GM19328 (cell line): ENCODE measurements around the gene MAD1L1.

Source experiments
- ATAC-seq: cut with Tn5 transposase; IDR thresholded peaks from one replicate; pipeline ENCODE4 v1.9.1; 2021; ENCODE audit warnings: mild to moderate bottlenecking, moderate library complexity; ENCODE audit not compliant: unreplicated experiment

MAD1L1 gene

GRCh38 chr7:2219136-2219535 lies 13.6 kb downstream of the MAD1L1 start:
- ATAC-seq, result no peak

- ATAC-seq, result no peak
These were observed 14.3 kb downstream of the MAD1L1 start for GRCh38 chr7:2218444-2218785.

DNA sequence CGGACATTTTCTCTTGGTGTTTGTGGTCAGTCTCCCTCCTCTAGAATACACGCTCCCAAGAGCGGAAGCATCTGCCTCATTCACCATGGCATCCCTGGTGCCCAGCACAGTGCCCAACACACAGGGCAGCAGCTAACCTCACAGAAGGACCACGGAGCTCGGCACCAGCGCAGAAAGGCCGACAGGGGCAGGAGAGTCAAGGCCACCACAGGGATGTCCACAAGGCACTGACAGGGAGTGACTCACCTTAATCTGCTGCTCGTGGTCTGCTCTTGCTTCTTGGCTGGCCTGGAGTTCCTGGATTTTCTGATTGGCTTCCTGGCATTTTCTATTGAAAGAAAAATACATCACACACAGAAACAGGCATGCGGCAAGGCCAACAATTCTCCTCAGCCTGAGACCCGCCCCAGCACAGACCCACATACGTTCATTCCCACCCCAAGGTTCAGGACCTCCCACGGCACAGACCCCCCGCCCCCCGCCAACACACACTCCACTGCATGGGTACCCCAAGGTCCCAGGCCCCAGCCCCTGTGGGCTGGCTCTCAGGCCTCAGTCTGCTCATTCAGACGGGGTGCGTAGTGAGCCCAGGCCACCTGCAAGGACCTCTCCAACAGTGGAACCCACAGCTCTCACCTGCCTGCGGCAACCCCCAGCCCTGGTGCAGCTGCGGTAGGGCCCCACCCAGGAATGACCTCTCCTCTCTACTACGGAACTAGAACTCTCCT lies 14.9 kb downstream of the MAD1L1 start:
- no peak for ATAC-seq

GRCh38 chr7:2217206-2217605 lies 15.5 kb downstream of the MAD1L1 start:
- no peak for ATAC-seq

GRCh38 chr7:2215851-2216250 lies 16.9 kb downstream of the MAD1L1 start:
- ATAC-seq, result no peak

GRCh38 chr7:2214636-2215035 lies 18.1 kb downstream of the MAD1L1 start:
- ATAC-seq, result no peak

DNA sequence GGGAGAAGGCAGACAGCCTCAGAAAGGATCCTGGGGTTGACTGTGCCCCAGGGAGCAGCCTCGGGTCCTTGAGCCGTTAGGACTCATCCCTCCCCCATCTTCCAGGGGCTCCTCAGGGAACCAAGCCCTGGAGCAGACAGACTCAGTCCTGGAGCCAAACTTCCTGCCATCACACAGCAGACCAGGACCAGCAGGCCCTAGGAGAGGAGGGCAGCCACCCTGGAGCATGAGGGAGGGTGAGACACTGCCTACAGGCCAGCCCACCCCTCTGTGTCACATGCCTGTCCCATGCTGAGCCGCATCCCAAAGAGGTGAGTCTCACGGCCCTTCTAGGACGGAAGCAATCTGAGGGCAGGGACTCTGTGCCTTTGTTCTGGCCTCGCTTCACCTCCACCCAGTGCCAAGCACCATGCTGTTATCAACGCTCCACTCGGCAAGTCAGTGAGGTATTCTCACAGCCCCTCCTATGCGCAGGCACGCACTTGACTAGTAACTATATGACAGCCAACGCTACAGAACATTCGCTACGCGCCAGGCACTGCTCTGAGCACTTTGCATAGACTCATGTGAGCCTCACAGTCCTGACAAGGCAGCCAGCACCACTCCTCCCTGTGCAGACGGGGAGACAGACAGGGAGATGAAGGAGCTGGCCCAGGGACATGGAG lies 19.1 kb downstream of the MAD1L1 start:
- ATAC-seq, result no peak

GRCh38 chr7:2212906-2213305 lies 19.8 kb downstream of the MAD1L1 start:
- no peak for ATAC-seq

- ATAC-seq, result no peak
These were observed 20.8 kb downstream of the MAD1L1 start for GRCh38 chr7:2211926-2212325.

GRCh38 chr7:2211259-2211880 lies 21.4 kb downstream of the MAD1L1 start:
- ATAC-seq, result no peak

DNA sequence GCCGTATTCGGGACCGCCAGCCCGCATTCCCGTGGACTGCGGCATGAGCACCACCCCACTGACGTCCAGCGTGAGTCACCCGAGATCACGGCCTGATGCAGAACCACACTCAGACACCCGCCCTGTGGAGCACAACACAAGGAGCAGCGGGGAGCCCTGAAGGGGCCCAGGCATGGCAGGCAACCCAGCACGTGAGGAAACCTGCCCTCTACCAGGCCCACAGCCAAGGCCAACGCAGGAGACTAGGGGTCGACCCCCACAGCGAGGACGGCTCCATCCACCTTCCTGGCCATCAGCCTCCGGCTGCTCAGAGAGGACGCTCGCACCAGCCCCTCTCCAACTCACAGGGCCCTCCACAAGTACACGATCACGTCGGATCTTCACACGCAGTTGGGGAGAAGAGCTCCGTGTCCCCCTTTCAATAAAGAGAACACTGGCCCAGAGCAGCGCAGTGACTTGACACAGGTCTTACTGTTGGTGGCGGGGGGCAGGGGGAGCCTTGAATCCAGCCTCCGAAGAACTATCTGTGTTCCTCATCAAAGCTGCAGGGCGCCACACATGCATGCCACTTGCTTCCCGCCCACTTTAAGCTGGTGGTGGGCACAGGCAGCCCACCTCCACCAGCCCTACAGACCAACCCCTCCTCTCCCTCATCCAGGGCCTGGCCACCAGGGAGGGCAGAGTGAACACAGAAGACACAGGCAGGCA lies 22.0 kb downstream of the MAD1L1 start:
- ATAC-seq, result no peak

- no peak for ATAC-seq
These were observed 22.8 kb downstream of the MAD1L1 start for GRCh38 chr7:2209961-2210323.

- ATAC-seq, result peak; percentile 58
These were observed 23.4 kb downstream of the MAD1L1 start for GRCh38 chr7:2209146-2209960.

DNA sequence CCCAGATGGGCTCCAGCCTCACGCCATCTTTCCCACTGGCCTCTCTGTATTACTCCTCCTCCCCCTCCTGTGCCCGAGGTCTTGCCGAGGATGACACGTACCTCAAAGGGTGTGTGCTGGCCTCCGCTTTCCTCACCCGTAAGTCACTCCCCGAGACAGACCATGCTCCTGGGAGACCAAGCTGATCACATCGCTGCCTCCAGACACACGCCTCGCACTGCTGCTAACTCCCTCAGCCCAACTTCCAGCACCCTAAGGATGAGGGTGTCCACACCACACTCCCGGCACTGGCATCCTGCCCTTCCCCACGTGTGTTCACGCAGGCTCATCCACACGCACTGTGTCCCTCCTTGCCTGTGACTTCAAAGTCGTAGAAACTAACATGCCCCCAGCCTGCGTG lies 24.0 kb downstream of the MAD1L1 start:
- ATAC-seq, result no peak

DNA sequence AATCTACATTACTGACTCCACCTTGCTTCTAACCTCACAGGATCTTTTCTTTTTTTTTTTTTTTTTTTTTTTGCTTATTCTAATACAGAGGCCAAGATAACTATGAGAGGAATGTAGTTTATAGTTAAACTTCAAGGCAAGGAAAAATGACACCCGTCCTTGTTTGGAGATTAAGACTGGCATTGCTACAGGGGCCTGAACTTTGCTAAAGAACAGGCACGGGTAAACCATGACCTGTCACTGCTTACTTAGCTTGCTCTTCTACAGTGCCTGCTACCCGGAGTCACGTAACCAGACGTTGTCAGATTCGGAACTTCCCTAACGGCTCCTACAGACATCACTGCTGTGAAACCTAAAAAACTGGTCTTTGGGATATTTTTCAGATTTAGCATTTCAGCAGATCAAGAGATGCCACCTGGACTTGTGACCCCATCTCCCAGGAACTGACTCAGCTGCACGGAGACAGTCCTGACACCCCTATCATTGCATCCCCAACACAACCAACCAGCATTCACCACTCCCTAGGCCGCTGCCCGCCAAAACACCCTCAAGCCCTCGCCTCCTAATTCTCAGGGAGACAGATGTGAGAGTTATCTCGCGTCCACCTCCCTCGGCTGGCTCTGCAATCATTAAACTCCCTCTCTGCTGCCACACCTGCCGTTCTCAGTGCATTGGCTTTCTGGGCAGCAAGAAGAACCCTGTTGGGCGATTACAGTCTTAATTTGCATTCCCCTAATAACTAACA lies 27.5 kb downstream of the MAD1L1 start:
- no peak for ATAC-seq

- ATAC-seq, result no peak
These were observed 28.3 kb downstream of the MAD1L1 start for GRCh38 chr7:2204446-2204845.

DNA sequence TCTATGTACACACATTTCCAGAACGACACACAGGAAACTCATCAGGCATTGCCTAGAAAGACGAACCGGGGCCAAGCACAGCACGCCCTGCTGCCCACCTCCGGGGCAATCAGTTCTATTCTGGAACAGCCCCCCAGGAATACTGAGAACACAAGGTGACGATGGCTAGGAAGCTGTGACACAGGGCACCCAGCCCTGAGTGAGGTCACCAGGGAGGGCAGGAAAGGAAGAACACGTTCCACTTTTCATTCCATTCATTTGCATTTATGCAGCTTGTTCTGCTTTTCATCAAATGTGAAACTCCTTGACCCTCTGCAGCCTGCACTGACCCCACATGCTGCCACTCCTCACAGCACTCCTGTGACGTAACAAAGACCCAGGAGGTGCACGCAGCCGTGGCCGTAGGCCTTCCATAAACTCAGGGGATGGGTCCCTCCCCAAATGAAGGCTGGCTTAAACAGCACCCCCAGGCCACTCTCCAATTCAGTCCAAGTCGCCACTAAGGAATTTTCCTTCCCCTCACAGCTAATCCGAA lies 28.9 kb downstream of the MAD1L1 start:
- no peak for ATAC-seq

DNA sequence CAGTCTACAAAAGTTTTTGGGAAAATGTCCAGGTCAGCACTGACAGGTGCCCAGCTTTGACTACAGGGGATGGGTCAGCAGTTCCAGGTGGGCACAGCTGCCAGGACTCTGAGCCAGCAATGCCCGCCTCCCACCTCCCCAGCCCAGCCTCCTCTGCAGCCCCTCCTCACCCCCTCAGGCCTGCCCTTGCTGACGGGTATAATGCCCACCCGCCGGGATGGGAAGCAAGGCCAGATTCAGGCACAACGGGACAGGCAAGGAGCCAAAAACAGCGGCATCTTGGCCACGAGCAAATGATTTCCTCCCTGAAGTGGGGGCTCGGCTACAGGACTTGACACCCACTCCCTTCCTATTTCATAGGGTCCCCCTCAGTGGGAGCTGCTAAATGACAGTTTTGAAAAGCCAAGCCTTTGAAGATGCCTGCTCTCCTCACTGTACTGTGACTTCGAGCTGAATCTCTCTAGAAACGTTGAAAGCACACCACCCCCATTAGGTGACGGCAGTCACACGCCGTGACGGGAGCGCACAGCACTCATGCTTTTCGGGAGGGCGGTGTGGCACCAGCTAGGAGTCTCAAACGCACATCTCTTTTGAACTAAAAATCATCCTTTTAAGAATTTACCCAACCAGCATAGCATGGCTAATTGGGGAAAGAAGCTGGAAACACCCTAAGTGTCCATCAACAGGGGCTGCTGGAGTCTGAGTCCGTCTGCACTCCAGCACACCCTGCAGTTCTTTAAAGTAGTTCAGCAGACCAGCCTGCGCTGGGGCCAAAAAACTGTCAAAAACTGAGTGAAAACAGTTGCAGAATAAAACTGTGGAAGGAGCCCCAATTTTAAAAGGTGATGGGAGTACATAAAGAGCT lies 29.6 kb downstream of the MAD1L1 start:
- no peak for ATAC-seq

DNA sequence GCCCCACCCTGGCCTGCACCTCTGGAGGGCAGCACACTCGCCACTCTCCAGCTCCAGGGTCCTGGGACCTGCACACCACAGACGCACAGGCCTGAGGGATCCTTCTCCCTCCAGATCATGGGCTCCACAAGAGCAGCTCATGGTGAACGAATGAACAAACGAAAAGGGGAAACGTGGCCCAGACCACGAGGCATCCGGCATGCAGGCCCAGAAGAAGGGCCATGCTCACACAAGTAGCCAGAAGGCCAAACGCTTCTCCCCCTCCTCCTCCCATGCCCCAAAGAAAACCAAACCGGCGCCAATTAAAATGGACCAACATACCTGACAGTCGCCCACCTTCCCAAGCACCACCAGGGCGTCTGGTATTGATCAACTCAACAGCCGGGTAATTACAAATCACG lies 30.4 kb downstream of the MAD1L1 start:
- ATAC-seq, result no peak
